SW480 (cell line): ENCODE measurements around the gene ABCC1.
A peak's percentile ranks its signal among the peaks of the same experiment; 100 is the strongest.

Experiments used
- DNase-seq: peaks from one replicate; pipeline ENCODE4 v3.0.0-alpha.2; 2016; ENCODE audit warnings: low spot score

The ABCC1 gene

DNA sequence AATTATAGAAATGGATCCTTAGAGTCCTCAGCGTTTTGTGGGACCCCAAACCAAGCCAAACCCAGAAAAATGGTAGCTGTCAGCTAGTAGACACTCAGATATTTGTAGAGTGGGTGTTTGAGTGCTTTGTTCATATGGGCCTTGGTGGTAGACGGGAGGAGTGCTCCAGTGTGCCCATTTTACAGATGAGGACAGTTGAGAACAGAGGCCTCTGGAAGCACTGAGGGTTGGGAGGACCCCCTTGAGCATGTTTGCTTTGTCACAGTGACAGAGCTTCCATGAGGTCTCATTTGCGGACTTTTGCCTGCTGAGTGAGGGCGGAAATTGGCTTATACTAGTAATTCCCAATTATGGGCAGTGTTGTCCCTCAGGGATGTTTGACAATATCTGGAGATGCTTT is 162.2 kb downstream of the ABCC1 start:
- DNase-seq = no peak

DNA sequence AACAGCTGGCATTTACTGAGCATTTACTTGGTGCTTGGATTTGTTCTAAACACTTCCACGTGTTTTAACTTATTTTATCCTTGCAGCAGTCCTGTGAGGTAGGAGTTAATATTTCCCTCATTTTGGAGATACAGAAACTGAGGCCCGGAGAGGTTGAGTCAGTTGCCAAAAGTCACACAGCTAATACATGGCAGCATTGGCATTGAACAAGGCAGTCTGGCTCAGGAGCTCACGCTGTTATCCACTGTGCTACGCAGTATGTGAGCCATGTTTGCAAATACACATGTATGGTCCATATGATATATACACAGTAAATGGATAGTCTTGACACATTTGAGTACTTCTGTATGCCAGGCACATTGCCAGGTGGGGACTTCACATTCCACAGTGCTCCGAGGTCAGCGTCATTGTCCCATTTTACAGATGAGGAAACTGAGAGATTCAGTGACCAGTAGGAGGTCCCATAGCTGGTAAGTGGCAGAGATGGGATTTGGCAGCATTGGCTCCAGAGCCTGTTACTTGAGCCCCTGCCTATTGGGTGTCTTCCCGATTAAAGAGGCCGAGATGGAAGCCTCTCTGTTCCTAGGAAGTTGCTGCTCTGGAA is 163.1 kb downstream of the ABCC1 start:
- no peak for DNase-seq

DNA sequence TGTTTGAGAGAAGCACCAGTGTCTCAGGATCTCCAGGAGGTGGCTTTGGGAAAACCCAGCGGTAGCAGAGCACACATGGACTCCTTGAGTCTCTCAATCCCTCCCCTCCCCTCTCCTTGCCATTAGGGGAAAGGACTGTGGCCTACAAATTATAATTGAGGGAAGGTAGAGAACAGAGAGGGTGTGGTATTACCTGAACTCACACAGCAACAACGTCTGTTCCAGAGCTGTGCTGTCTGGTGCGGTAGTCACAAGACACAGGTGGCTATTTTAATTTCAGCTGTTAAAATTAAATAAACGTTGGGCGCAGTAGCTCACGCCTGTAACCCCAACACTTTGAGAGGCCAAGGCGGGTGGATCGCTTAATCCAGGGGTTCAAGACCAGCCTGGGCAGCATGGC is 163.7 kb downstream of the ABCC1 start:
- DNase-seq = no peak

DNA sequence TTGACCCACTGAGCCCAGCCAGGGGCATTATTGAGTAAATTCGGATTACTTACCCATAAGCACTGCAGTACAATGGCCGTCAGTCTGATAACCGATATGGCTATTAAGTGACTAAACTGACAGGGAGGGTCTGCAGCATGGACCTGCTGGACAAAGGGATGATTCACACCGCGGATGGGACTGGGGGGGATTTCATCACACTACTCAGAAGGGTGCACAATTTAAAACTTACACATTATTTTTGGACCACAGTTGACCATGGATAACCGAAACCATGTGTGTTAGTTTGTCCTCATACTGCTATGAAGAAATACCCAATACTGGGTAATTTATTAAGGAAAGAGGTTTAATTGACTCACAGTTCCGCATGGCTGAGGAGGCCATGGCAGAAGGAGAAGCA is 167.4 kb downstream of the ABCC1 start:
- no peak for DNase-seq

DNA sequence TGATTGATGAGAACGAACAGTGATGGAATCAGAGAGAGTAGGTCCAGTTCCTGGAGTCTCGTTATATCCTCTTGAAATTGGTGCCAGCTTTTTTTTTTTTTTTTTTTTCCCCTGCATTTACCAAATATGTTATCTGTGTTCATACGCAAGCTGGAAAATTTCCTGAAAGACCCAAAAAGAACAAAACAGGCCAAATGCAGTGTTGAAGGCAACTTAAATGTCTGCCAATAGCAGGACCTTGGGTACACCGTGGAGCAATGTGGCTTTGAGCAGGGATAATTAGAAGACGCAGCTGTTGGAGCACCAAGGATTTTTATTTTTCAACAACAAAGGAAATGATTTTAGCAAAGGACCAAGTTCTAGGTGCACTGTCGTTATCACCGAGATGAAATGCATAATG is 168.9 kb downstream of the ABCC1 start:
- no peak for DNase-seq

DNA sequence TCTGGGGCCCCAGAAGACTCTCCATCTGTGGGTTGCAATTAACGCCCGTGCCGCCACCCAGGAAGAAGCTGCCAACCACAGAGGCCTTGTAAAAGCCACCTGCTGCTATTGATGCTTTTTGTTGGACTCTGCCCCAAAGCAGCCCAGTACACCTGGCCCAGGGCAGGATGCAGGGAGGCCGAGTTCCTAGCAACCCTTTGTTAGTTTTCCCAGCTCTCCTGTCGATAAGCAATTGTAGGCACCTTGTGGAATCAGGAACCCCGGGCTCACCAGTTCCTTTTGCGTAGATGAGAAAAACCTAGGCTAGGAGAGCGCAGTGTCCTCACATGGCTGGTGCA is 170.6 kb downstream of the ABCC1 start:
- DNase-seq = peak; percentile 36

DNA sequence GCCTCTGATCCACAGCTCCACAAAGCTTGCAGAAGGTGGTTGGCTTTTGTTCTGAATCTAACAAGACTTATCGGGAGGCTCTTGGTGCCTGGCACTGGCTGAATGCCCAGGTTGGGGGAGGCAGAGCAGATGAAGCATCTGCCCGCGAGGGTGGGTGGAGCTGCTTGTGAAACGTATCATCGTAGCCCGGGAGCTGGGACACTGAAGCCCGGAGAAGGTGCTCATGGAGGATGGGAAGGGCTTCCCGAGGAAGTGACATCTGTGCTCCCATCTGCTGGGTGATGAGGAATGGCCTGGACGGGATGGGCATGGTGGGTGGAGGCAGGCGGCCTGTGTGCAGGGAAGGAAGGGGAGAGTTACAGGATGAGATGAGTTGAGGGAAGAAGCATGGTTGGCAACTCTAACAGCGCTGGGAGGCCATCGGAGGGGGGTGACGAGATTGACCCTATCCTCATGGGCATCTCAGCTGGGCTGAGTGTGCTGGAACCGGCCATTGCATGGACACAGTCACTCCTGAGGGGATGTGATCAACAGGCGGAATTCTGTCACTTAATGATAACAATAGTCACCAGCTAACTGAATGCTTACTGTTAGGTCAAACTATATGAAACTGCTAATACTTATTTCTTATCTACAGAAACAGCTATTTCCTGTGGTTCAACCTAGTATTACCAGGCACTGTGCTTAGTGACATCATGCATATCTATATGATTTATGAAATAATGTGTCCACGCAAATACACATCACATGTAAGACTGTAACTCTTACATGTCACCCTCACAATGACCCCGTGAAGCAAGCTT is 171.2 kb downstream of the ABCC1 start:
- DNase-seq = no peak

DNA sequence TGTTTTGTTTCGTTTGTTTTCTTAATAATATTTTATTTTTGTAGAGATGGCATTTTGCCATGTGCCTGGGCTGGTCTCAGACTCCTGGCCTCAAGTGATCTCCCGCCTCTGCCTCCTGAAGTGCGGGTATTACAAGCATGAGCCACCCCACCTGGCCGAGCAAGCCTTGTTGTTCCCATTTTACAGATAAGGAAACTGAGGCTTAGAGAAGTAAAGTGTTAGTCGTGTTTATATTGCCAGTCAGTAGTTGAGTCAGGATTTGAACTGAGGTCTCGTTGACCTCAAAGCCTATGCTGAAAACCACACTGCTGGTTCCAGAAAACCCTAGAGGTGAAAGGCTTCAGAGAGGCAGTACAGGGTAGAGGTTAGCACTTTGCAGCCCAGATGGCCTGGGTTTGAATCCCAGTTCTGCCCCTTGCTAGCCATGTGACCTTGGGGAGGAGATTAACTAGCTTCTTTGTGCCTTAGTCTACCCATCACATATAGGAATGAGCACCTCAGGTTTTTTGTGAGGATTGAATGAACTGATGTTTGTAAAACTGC is 171.8 kb downstream of the ABCC1 start:
- DNase-seq = no peak

DNA sequence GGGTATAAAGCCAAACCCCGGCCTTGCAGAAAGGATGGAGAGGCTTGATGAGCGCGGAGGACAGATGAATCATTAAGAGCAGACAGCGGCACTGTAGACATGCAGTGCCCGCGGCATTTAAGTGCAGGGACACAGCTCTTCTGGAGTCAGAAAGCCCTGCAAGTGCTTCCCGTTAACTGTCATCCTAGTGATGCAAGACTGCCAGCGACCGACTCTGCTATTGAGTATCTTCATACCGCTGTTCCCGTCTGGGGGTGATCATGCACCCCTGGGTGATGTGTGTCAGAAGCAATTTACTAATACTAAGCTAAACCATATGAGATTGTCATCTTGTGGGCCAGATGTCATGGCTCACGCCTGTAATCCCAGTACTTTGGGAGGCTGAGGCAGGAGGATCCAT is 172.8 kb downstream of the ABCC1 start:
- DNase-seq = no peak

DNA sequence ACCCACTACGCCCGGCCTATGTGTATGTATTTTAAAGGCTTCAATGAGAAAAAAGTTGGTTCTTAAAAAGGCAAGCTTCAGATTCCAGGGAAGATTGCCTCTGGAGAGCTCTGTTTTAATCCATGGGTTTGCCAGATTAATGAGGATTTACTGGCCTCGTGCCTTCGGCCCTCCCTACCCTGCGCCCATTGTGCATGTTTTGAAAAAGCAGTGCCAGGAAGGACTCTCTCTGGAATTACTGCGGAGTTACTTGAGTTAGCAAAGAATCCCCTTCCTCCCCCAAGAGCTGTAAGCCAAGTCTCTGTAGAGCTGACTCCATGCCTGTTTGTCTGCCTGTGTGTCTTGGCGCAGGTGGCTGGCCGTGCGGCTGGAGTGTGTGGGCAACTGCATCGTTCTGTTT is 175.0 kb downstream of the ABCC1 start:
- no peak for DNase-seq

DNA sequence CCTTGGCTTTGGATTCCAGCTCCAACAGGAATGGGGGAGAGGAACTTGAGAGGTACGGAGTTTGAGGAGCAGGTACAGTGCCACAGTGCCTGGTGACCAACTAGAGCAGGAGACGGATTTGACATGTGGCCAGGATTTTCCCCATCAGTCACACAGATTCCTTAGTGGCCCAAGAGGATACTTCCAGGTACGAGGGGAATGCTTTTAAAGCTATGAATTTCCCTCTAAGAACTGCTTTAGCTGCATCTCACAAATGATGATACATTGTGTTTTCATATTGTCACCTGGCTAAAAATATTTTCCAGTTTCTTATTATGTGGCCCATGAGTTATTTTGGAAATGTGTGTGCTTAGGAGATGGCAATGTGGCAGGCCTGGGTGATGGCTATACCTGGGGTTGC is 175.6 kb downstream of the ABCC1 start:
- DNase-seq = no peak

DNA sequence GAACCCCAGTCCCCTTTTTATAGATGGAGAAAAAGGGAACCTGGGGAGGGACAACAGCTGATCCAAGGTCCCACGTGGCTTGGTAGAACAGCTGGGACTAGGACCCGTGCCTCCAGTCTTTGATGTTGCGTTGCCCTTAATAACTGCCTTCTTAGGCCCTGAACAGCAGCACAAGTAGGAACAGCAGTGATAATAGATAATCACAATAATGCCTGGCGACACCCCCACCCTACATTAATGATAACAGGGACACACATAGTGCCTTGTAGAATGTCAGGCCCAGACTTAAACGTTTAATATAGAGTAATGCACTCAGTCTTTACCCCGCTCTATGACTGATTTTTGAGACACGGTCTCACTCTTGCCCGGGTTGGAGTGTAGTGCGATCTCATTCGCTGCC is 177.5 kb downstream of the ABCC1 start:
- no peak for DNase-seq

DNA sequence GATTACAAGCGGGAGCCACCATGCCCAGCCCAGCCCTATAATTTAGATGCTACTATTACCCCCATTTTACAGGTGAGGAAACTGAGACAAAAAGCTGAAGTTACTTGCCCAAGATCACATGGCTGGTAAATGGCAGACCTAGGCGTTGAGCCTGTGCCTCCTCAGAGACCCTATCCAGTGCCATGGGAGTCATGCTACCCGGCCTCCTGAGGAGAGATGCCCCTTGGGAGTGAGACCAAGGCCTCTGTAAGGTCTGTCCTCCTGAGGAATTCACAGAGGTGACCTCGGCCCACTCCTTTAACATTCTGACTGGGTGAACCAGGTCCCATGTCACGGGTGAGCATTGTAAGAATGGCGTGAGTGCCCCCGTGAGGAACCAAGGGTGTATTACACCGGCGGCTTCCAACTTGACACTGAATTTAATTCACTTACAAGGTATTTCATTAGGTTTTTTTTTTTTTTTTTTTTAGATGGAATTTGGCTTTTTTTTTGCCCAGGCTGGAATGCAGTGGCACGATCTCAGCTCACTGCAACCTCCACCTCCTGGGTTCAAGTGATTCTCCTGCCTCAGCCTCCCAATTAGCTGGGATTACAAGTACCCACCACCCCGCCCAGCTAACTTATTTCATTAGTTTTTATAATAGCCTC is 178.2 kb downstream of the ABCC1 start:
- peak; percentile 51 for DNase-seq

DNA sequence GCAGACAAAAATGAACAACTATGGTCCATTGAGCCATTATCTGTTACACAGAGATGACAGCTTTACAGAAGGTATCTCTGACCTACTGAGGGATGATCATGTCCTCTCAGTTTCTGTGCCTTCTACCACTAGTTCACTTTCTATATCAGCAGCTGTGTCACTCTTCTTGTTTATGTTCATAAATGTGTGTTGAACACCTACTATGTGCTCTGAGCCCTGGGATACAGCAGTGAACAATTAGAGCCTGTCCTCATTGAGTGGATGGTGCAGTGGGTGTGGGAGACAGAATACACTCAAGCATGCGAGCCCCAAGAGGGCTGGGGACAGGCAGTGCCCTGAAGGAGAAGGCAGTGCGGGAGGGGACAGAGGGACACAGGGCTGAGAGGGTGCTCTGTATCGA is 181.8 kb downstream of the ABCC1 start:
- DNase-seq = no peak

DNA sequence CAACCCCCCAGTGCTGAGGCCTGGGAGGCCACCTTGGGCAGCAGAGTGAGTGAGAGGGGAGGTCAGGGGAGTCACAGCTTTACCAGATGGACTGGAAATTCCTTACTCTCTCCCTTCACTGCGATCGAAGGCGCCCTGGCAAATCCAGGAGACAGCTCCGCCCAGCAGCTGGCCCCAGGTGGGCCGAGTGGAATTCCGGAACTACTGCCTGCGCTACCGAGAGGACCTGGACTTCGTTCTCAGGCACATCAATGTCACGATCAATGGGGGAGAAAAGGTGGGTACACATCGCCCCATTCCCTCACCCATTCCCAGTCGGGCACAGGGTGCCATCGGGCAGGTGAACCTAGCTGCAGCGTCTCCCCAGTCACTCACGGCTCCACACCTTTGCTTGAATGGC is 182.2 kb downstream of the ABCC1 start:
- DNase-seq = no peak

DNA sequence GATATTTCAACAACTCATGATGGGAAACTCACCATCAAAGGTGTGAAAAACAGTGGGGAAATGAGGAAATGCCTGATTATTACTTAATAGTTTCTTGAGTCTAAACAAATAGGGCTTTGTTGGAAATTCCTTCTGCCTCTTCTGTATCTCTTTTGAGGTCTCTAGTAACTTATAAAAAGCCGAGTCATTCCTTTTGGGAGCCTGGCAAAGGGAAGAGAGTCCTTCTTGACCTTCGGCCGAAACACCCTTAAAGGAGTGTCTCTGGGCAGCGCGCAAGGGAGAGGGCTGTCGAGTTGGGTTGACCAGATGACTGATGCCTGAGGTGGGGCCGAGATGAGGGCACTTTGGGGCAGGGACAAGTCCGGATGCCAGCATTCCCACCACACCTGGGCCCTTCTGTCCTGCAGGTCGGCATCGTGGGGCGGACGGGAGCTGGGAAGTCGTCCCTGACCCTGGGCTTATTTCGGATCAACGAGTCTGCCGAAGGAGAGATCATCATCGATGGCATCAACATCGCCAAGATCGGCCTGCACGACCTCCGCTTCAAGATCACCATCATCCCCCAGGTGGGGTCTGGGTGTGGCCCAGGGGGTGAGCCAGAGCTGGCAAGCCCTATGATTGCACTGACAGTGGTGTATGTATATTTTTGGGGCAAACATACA is 184.7 kb downstream of the ABCC1 start:
- DNase-seq = no peak

DNA sequence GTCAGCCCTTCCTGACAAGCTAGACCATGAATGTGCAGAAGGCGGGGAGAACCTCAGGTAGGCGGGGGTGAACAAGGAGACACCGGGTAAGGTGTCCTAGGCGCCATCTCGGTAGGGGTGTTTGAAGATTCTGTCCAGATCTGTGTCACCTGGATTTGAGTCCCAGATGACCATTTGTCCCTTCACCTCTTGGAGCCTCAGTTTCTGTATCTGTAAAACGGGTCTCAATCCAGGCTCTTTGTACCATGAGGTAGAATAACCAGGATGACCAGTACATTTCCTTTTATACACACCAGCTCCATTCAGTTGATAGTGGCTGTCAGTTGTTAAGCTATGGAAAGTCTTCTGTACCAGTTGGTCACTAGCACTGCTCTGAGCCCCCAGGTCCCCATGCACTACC is 187.2 kb downstream of the ABCC1 start:
- no peak for DNase-seq

DNA sequence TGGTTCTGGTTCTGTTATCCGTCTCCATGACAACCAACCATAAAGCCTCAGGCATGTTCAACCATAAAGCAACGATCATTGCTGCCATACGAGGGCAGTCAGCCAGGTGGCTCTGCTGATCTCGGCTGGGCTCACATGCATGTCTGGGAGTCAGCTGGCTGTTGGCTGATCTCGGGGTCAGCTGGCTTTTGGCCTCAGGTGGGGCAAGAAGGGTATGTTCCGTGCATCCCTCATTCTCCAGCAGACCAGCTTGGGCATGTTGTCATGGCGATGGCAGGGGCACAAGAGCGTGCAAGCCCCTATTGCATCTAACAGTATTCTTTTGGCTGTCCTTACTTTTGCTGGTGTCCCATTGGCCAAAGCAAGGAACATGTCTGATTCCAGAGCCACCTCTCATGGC is 187.7 kb downstream of the ABCC1 start:
- no peak for DNase-seq

DNA sequence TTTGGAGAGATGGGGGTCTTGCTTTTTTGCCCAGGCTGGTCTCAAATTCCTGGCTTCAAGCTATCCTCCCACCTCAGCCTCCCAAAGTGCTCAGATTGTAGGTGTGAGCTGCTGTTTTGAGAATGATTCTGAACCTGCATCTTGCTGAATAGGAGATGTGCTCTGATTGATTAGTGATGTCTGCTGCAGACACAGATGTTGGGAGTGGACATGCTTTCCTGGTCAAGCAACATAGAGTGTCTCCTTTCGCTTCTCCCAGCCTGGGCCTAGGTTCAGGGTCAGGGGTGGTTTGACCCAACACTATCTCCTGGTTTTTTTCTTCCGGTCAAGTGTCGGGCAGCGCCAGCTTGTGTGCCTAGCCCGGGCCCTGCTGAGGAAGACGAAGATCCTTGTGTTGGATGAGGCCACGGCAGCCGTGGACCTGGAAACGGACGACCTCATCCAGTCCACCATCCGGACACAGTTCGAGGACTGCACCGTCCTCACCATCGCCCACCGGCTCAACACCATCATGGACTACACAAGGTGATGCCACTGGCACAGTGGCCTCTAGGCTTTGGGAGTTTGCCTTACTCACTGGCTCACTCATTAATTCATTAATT is 188.7 kb downstream of the ABCC1 start:
- DNase-seq = no peak

DNA sequence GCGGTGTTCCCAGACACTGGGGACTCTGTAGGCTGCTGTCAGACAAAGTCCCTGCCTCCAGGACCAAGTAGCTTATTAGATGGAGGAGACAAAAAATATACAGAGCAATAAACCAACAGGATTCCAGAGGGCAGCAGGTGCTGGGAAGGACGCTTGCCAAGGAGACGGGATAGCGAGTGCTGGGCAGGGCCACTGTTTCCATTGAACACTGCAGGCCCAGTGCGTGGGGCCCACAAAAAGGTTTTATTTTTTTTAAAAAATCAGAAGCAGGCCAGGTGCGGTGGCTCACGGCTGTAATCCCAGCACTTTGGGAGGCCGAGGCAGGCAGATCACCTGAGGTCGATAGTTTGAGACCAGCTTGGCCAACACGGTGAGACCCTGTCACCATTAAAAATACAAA is 189.6 kb downstream of the ABCC1 start:
- DNase-seq = no peak

DNA sequence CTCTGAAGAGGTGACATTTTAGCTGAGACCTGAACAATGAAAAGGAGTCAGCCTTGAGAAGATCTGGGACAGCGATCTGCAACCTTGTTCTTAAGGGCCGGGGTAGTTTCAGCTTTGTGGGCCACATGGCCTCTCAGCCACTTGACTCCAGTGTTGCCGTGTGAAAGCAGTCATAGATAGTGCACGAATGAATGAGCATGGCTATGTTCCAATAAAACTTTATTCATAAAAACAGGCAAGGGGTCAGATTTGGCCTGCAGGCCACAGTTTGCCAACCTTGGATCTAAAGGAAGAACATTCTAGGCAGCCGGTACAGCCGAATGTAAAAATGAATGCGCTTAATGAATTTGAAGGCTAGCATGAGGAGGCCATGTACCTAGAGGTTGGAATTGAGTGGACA is 190.4 kb downstream of the ABCC1 start:
- no peak for DNase-seq

DNA sequence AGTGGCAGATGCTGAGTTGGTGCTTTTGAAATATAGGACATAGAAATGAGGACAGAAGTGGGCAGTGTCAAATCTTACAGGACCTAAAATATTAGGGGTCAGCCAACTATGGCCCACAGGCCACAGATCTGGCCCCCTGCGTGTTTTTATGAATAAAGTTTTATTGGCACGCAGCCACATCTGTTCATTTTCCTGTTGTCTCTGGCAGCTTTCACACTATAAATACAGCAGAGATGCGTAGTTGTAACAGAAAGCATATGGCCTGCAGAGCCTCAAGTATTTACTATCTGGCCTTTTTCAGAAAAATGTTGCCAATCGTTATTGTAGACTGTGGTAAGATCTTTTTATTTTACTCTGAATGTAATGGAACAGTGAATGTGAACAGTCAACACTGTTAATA is 191.1 kb downstream of the ABCC1 start:
- no peak for DNase-seq
